HG03039 (cell line): ENCODE results near the gene SH2D3C.
A peak's percentile ranks its signal among the peaks of the same experiment; 100 is the strongest.

Experiments used
- ATAC-seq: cut with Tn5 transposase; IDR thresholded peaks from one replicate; pipeline ENCODE4 v1.9.1; 2021; ENCODE audit warnings: mild to moderate bottlenecking, moderate library complexity; ENCODE audit not compliant: unreplicated experiment

SH2D3C gene

DNA sequence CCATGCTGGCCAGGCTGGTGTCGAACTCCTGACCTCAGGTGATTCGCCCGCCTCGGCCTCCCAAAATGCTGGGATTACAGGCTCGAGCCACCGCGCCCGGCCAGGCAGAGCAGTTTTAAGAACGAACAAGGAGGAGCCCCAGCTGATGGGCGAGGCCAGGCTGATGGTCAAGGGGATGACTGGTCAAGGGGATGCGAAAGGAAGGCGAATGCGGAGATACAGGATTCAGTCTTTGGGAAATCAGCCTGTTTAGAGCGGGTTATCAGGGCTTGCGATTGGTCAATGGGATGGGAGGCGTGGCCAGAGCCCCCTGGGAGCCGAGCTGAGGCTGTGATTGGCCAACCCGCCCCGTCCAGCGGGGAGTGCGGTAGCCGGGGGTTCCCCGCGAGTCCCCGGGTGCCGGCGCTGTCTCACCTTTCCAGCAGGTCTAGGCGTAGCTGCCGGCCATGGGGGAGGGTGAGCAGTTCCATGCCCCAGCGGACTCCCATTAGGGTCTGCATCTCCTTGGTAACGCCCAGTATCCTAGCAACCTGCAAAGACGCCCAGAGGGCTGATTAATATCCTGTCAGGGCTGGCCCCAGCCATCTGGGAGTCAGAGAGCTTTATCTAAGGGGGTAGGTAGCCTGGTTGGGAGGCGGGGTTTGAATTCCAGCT, 35.9 kb downstream of the SH2D3C start:
- no peak for ATAC-seq

DNA sequence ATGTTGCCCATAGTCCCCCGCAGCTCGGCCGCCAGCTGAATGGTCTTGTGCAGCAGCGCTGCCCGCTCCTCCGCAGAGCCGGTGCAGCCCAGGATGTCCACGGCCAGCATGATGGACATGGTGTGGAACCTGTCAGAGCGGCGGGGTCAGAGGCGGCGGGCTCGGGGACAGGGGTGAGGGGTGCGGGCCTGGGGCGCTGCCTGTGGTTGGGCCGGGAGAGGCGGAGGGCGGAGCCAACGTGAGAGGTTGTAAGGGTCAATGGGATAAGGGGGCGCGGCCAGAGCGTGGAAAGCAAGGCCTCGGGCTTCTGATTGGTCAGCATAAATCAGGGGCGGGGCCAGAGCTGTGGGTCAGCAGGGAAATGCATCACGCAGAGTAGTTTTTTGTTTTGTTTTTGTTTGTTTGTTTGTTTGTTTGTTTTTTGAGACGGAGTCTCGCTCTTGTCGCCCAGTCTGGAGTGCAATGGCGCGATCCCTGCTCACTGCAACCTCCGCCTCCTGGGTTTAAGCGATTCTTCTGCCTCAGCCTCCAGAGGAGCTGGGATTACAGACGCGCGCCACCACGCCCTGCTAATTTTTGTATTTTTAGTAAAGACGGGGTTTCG, 36.5 kb downstream of the SH2D3C start:
- ATAC-seq: no peak

DNA sequence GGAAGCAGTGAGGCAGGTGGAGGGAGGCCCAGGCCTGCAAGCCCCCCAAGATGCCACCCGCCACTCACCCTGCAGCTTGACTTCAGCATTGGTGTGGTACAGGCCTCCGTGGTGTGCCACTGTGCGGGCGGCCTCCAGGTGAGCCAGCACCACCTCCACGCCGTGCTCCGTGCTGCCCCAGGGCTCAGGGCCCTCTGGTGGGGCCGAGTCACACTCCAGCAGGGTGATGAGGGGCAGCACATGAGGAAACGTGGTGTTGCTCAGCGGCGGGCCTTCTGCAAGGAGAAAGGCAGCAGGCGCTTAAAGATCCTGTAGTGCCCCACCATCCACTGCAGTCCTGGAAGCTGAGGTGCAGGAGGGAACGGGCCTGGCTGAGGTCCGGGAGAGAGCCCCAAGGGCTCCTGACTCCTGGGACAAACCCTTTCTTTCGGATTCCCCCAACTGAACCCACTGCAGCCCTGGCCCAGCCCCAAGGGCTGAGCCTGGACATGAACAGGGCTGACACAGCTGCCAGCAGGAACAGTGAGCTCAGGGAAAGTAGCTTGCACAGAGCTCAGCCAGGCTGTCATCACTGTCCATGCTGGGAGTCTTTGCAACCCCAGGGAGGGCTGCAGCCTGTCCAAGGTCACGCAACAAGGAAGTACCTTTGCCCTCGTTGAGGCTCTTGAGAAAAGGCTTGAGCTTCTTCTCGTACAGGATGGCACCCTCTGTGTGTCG, 38.7 kb downstream of the SH2D3C start:
- ATAC-seq: no peak

DNA sequence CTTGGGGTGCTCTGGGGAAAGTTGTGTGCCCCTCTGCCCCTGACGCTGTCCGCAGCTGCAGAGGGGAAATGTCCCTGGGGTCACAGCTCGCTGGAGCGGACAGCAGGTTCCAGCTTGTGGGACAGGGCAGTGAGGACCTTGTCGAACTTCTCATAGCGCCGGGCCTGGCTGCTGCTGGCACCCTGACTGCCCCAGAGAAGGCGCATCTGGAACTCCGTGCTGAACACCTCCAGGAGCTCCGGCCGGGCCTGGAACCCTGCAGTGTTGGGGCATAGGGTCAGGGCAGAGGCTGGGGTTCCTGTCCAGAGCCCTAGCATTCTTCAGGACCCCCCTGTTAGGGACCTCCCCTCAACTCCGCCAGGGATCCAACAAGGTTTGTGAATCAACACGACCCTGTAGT, 39.8 kb downstream of the SH2D3C start:
- no peak for ATAC-seq

DNA sequence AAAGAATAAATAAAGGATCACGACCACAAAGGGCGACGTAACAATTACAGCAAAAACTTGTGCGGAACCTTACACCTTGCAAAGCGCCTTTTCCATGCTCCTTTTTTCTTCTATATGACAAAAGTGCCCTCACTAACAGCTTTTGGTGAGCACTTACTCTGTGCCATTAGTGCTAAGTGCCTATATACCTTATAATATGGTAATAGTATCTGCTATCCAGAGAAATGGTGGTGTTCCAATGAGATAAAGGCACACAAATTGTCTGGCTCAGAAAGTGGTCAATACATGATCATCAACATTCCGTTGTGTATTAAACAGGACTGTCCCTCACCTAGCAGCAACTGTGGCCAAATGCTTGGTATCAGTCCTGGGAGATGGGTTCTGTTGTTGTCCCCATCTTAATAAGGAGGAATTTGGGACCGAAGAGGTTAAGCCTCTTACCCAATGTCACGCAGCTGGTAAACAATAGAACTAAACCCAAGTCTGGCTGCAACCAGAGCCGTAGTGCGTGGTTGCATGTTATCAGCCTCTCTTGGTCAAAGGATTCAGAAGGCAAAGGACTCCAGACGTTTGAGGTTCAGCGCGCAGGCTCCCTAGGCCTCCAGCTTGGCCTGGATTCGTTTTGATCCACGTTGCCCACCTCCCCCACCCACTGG, 42.8 kb downstream of the SH2D3C start:
- no peak for ATAC-seq

- ATAC-seq: peak; percentile 86
Observed at GRCh38 chr9:127734747-127735529, 43.5 kb downstream of the SH2D3C start, which contains the start of gene TOR2A. Gene TOR2A (minus strand): TSS chr9:127735294. CDS start chr9:127735270, 24 bp downstream.

GRCh38 chr9:127734247-127734746, 44.2 kb downstream of the SH2D3C start:
- no peak for ATAC-seq

GRCh38 chr9:127733614-127734013, 44.9 kb downstream of the SH2D3C start:
- ATAC-seq: no peak

DNA sequence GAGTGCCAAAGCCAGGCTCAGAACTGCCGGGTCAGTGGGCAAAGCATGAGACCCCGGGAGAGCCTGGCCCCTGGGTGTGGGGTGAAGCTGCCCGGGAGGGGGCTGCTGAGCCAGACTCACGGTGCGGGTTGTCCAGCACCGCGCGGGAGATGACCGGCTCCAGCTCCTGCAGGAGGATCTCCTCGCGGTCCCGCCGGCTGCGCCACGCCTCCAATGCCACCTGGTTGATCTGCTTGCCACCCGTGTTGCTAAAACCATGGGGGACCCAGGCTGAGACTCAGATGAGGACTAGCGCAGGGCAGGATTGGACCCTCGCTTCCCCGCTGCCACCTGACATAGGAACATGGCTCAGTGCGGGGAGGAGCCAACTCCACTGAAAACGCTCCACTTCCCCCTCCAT, 46.0 kb downstream of the SH2D3C start:
- ATAC-seq: no peak

DNA sequence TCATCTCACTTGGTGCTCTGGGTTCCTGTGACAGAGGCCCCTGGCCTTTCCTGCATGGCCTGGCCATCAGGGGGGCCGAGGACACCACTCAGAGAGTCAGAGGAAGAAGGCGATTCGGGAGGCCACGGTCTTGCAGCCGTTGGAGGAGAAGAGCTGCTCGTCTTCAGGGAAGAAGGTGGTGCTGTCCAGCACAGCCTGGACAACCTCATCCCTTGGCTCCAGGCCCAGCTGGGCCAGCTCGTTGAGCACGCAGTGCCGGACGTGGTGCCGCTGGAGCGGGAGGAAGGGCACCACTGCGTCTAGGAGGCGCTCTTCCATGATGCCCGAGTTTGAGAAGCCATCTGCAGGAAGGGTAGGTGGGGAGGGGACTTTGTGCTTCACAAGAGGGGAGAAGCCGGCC, 46.5 kb downstream of the SH2D3C start:
- no peak for ATAC-seq

GRCh38 chr9:127730799-127731410, 47.6 kb downstream of the SH2D3C start:
- no peak for ATAC-seq

- ATAC-seq: no peak
Observed at GRCh38 chr9:127730262-127730661, 48.2 kb downstream of the SH2D3C start.

DNA sequence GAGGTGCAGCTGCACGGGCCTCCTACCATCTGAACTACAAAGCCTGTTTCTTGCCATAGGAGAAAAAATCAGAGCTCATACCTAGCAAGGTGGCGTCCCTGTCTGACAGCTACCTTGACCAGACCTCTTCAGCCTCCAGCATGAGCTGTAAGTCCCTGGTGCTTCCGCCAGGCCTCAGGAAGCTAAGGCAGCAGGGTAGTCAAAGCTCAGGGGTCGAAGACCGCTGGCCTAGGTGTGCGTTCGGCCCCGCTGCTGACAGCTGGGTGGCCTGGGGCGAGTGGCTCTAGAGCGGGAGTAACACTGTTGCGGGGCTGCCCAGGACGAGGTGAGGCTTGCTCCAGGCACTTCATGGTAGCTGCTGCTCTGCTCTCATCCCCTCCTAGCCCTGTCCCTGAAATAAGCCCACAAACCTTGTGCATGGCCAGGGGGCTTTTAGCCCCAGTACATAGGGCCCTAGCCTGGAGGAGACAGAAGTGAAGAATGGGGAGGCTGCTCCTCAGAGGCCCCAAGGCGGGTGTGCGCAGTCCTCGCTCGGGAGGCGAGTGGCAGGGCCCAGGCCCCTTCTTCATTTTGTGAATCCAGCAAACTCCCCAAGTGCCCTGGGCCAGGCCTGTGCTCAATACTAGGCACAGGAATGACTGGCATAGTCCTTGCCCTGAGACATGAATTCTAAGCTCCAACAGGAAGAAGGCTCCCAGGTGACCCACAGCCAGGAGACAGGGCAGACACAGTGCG, 48.8 kb downstream of the SH2D3C start:
- ATAC-seq: no peak

- no peak for ATAC-seq
Observed at GRCh38 chr9:127728808-127729207, 49.7 kb downstream of the SH2D3C start.

DNA sequence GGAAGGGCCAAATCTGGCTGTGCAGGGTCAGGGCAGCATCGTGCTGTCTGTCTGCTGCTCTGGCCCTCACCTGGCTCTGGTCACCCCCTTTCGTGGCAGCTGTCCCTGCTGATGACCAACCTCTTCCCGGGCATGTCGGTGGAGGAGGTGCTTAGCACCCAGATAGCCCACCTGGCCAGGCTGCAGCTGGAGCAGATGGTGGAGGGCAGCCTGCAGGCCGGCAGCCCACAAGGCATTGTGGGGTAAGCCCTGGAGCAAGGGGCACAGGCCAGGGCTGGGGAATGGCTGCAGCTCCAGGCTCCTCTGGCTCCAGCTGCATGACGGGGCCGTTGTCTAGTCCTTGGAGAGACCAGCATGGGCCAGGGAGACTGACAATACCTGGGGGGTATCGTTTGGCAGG, 51.6 kb downstream of the SH2D3C start:
- no peak for ATAC-seq

DNA sequence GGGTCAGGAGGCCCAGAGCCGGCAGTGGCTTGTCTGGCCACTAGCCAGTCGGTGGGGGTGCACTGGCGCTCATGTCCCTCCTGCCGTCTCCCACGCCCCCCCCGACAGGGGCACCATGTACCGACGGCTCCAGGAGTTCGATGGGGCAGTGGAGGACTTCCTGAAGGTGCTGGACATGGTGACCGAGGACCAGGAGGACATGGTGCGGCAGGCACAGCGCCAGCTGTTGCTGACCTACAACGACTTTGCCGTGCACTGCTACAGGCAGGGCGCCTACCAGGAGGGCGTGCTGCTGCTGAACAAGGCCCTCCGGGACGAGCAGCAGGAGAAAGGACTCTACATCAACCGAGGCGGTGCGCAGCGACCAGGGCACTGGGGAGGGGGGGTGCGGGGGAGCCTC, 54.5 kb downstream of the SH2D3C start:
- no peak for ATAC-seq

- no peak for ATAC-seq
Observed at GRCh38 chr9:127723444-127723843, 55.0 kb downstream of the SH2D3C start.

DNA sequence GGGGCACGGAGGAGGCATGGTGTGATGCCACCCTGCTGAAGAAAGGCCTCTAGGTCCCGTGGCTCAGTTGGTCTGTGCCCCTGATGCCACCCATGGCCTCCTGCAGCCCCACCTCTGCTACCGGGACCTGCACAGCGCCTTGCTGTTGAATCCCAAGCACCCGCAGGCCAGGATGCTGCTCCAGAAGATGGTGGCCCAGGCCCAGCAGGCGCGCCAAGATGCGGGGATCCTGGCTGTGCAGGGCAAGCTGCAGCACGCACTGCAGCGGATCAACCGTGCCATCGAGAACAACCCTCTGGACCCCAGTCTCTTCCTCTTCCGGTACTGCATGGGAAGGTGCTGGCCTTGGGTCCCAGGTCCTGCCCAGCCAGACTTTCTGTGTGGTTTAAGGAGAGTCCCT, 55.5 kb downstream of the SH2D3C start:
- no peak for ATAC-seq

- ATAC-seq: no peak
Observed at GRCh38 chr9:127722055-127722745, 56.3 kb downstream of the SH2D3C start.
